HepG2 (cell line): ENCODE results near the gene ARIH2. TPM values are rescaled to one million over a fixed set of nuclear protein-coding genes. Genes with fewer than 3 reads are reported as not detected.

ENCODE experiments used
- ATRX ChIP-seq: sonication (generic); formaldehyde crosslinking; IDR thresholded peaks from 2 replicates; pipeline ENCODE4 v1.4.0; 2020; ENCODE audit warnings: missing genetic modification reagents, borderline replicate concordance
- FOXK2 ChIP-seq: fragments of 450-650 bp; IDR thresholded peaks from 2 replicates; pipeline ENCODE4 v1.6.1; 2016
- KLF11 ChIP-seq: IDR thresholded peaks from 2 replicates; pipeline ENCODE4 v1.6.1; 2016; ENCODE audit warnings: missing compliant biosample characterization
- KLF15 ChIP-seq: sonication (generic); formaldehyde crosslinking; IDR thresholded peaks from 2 replicates; pipeline ENCODE4 v1.8.1; 2023; ENCODE audit warnings: borderline replicate concordance, mild to moderate bottlenecking, inconsistent platforms, missing genetic modification reagents, mixed read lengths
- MBNL3 ChIP-seq: fragments of 250-450 bp; sonication (Bioruptor Pico); conservative IDR thresholded peaks from 2 replicates; pipeline ENCODE4 v1.8.0; 2022; ENCODE audit warnings: mild to moderate bottlenecking, inconsistent platforms
- MEIS2 ChIP-seq: sonication (generic); formaldehyde crosslinking; IDR thresholded peaks from 2 replicates; pipeline ENCODE4 v1.9.0; 2021; ENCODE audit warnings: mild to moderate bottlenecking, missing genetic modification reagents
- NFATC3 ChIP-seq: sonication (generic); formaldehyde crosslinking; IDR thresholded peaks from 2 replicates; pipeline ENCODE4 v1.5.1; 2020; ENCODE audit warnings: mild to moderate bottlenecking, missing genetic modification reagents
- PHF8 ChIP-seq: sonication (generic); formaldehyde crosslinking; IDR thresholded peaks from 2 replicates; pipeline ENCODE4 v1.5.0; 2020; ENCODE audit warnings: missing genetic modification reagents
- SOX13 ChIP-seq, 3 experiments: fragments of 450-650 bp in 1 of 3; sonication (generic) in 1 of 3; formaldehyde crosslinking in 1 of 3; IDR thresholded peaks in 2 of 3; conservative IDR thresholded peaks in 1 of 3; 2 replicates each; pipeline versions ENCODE4 v1.5.0 to v1.6.1; 2016 to 2020; ENCODE audit warnings: antibody characterized with exemption in 1 of 3, mild to moderate bottlenecking in 1 of 3, missing compliant biosample characterization in 1 of 3, missing genetic modification reagents in 1 of 3, moderate library complexity in 1 of 3
- SP1 ChIP-seq, 2 experiments: fragments of 450-650 bp in 1 of 2; sonication (generic) in 1 of 2; formaldehyde crosslinking in 1 of 2; IDR thresholded peaks; 2 replicates each; pipeline versions ENCODE4 v1.4.0 to v1.6.1; 2016 to 2020; ENCODE audit warnings: missing genetic modification reagents in 1 of 2
- TARDBP ChIP-seq: sonication (generic); formaldehyde crosslinking; IDR thresholded peaks from 2 replicates; pipeline ENCODE4 v1.8.0; 2022; ENCODE audit warnings: mild to moderate bottlenecking, missing genetic modification reagents
- ZNF839 ChIP-seq: sonication (generic); formaldehyde crosslinking; IDR thresholded peaks from 2 replicates; pipeline ENCODE4 v1.4.0; 2020; ENCODE audit warnings: missing genetic modification reagents, mild to moderate bottlenecking, borderline replicate concordance
- polyA plus RNA-seq, 8 experiments: library from polyadenylated mRNA; depleted of rRNA in 3 of 8; stranded (reverse) in 7 of 8; unstranded in 1 of 8; fragments of >200 nt; fragmentation: Illumina TruSeq in 4 of 8; extraction: Trizol in 4 of 8; gene quantifications; 2 replicates each; pipeline versions ENCODE4 v1.2.1 to v1.2.3, GENCODE V29; 2011 to 2016; ENCODE audit warnings: low read depth in 4 of 8, missing spikeins in 1 of 8, mixed read lengths in 1 of 8; ENCODE audit not compliant: insufficient read depth in 1 of 8
- total RNA-seq, 5 experiments: library from RNA; depleted of rRNA; stranded (reverse); fragments of >200 nt; fragmentation: Illumina TruSeq; extraction: Trizol; gene quantifications; 2 replicates each; pipeline ENCODE4 v1.2.3, GENCODE V29; 2016; ENCODE audit warnings: low read depth in 1 of 5
- TF ChIP-seq, protein P1 (sequence below): sonication (generic); formaldehyde crosslinking; IDR thresholded peaks from 2 replicates; pipeline ENCODE4 v1.5.1; 2020; ENCODE audit warnings: missing genetic modification reagents, mild to moderate bottlenecking, borderline replicate concordance

The ARIH2 gene
- total and polyA plus RNA-seq, 2 of the 13 experiments (the other 11 are each of a cell fraction or from before 2014, with no cell fraction given) = 64.8 to 83.3 TPM

DNA sequence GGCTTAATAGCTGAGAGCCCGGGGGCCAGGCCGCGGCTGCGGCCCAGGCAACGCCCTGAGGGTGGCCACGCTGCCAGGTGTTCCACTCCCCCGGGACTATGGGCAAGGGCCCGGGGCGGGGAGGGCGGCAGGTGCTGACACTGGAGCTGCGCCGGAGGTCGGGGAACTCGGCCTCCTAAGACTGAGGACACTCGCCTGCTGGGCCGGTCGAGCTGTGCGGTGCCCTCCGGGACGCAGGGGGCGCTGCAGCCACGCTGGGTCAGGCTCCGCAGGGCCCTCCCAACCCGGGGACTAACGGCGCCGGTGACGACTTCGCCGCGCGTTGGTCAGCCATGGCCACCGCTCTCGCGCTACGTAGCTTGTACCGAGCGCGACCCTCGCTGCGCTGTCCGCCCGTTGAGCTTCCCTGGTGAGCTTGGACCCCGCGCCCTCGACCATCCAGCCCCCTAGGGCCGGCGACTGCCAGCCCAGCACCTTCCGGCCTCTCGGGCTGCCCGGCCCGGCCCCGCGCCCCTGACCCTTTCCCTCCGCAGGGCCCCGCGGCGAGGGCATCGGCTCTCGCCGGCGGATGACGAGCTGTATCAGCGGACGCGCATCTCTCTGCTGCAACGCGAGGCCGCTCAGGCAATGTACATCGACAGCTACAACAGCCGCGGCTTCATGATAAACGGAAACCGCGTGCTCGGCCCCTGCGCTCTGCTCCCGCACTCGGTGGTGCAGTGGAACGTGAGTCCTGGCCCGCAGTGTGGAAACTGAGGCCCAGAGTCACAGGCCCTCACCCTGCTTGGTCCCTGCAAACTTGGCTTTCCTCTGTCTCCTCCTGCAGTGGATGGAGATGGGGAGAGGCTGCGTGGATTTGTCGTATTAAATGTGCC lies 103.4 kb downstream of the ARIH2 start, which contains the start of gene NDUFAF3 (continued):
- TF ChIP-seq SOX13 (IDR thresholded peaks at IDR 0.05) (no peak), SOX13 (CRISPR knock-in tag; conservative IDR thresholded peaks at IDR 0.05 in 1 of 2, IDR thresholded peaks at IDR 0.05 in 1 of 2) (0 out of 4 replicates have a peak, but pooled peaks of 1 of the 2 experiments have one; percentile 4), ZNF839 (no peak), TARDBP (peak; percentile 46; the same call in 1 of the 2 replicates), SP1 (IDR thresholded peaks at IDR 0.05) (no peak), SP1 (CRISPR knock-in tag; IDR thresholded peaks at IDR 0.05) (peak; percentile 71), MEIS2 (peak; percentile 72; the same call in 1 of the 2 replicates), ATRX (CRISPR knock-in tag) (no peak), PHF8 (CRISPR knock-in tag) (peak; percentile 83), NFATC3 (CRISPR knock-in tag) (no peak), KLF15 (CRISPR knock-in tag) (no peak), FOXK2 (no peak), MBNL3 (CRISPR knock-in tag) (no peak), KLF11 (no peak)
- TF ChIP-seq, protein P1, sequence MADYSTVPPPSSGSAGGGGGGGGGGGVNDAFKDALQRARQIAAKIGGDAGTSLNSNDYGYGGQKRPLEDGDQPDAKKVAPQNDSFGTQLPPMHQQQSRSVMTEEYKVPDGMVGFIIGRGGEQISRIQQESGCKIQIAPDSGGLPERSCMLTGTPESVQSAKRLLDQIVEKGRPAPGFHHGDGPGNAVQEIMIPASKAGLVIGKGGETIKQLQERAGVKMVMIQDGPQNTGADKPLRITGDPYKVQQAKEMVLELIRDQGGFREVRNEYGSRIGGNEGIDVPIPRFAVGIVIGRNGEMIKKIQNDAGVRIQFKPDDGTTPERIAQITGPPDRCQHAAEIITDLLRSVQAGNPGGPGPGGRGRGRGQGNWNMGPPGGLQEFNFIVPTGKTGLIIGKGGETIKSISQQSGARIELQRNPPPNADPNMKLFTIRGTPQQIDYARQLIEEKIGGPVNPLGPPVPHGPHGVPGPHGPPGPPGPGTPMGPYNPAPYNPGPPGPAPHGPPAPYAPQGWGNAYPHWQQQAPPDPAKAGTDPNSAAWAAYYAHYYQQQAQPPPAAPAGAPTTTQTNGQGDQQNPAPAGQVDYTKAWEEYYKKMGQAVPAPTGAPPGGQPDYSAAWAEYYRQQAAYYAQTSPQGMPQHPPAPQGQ = peak; percentile 65; the same call in 1 of the 2 replicates
- TF ChIP-seq, all 625 proteins: peak for 296
